ENCODE data around the gene ERI2.
"Not testable (repeated sequence)": the region's sequence is repeated elsewhere in the genome, so short reads cannot be mapped to it uniquely, and the experiment has no call there.

ERI2 gene

DNA sequence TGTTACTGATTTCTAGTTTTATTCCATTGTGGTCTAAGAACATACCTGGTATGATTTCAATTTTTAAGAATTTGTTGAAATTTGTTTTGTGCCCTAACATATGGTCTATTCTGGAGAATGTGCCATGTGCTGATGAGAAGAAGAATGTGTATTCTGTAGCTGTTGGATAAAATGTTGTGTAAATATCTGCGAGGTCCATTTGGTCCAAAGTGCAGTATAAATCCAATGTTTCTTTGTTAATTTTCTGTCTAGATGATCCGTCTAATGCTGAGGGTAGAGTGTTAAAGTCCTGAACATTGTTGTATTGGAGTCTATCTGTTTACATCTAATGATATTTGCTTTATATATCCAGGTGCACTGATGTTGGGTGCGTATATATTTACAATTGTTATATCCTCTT, 32.6 kb downstream of the ERI2 start:
- no peak overlapping the region for H3K4me3 ChIP-seq (ENCODE audit: low read length)
- no peak for DNase-seq (ENCODE audit: low read depth, low spot score)

DNA sequence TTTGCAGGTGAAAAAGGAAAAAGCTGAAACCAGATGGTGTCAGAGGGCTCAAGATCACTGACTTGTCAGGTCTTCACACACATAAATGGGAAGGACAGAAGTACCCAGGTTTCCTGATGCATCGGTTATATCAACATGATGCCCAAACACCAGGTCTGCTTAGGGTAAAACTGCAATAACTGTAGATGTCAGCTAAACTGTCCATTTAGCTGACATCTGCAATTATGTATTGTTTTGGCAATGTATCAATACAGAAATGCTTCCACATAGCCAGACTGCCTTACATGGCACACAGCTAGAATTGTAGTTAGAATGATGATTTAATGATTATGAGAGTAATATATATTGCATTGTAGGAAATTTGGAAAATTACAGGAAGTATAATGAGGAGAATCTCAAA, 37.5 kb downstream of the ERI2 start:
- DNase-seq (ENCODE audit: low read depth, low spot score): no peak

DNA sequence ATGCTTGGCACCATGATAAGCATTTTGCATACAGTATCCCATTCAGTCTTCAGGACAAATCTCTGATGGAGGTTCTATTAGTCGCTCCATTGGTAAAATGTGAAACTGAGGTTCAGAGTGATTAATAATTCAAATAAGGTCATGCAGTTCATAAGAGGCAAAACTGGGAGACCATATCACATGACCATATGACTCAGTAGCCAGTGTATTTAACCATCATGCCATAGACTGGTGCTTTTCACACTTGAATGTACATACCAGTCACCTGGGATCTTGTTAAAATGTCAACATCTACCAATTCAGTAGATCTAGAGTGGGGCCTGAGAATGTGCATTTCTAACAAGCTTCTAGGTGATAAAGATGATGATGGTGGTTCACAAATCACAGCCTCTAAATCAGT, 38.2 kb downstream of the ERI2 start:
- H3K4me3 ChIP-seq (ENCODE audit: low read length): no peak overlapping the region
- DNase-seq (ENCODE audit: low read depth, low spot score): no peak

More for the DNA sequence above, 37.5 kb downstream of the ERI2 start:
- no peak overlapping the region for H3K4me3 ChIP-seq (ENCODE audit: low read length)

DNA sequence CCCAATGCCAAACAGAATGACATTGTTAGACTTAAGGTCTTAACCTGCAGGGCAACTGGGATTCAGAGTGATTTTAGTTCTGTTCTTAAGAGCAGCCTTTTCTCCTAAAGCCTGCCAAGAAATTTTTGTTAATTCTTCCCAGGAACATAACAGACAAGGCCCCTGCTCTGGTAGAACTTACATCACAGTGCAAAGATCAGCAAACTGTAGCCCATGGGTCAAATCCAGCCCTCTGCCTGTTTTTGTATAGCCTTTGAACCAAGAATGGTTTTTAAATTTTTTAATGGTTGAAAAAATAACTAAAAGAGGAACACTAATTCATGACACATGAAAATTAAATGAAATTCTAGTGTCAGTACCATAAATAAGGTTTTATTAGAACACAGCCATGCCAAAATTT, 38.7 kb downstream of the ERI2 start:
- DNase-seq (ENCODE audit: low read depth, low spot score): no peak
- no peak overlapping the region for H3K4me3 ChIP-seq (ENCODE audit: low read length)

DNA sequence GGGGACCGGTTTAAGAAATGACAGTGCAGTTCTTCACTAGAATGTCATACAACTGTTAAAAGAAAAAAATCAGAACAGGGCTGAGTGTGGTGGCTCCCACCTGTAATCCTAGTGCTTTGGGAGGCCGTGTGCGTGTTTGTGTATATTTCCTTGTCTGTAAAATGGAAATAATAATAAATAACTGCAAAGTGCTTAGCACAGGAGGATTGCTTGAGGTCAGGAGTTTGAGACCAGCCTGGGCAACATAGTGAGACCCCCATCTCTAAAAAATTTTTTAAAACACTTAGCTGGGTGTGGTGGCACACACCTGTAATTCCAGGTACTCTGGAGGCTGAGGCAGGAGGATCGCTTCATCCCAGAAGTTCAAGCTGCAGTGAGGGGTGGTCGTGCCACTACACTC, 40.0 kb downstream of the ERI2 start:
- H3K4me3 ChIP-seq (ENCODE audit: low read length): no peak overlapping the region
- no peak for DNase-seq (ENCODE audit: low read depth, low spot score)

DNA sequence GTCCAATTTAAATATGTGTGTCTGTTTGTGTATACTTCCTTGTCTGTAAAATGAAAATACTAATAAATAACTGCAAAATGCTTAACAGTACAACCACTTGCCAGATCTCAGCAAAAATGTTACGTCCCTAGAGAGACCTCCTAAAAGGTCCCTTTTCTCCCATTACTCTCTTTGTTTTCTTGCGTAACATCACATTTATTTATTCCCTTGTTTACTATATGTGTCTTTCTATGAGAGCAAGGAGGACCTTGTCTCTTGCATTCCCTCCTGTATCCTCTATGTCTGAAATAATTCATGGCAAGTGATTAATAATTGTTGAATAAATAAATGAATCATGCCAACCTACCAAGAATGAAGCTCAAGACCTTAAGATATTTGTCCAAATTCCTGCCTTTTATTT, 40.5 kb downstream of the ERI2 start:
- no peak overlapping the region for H3K4me3 ChIP-seq (ENCODE audit: low read length)

DNA sequence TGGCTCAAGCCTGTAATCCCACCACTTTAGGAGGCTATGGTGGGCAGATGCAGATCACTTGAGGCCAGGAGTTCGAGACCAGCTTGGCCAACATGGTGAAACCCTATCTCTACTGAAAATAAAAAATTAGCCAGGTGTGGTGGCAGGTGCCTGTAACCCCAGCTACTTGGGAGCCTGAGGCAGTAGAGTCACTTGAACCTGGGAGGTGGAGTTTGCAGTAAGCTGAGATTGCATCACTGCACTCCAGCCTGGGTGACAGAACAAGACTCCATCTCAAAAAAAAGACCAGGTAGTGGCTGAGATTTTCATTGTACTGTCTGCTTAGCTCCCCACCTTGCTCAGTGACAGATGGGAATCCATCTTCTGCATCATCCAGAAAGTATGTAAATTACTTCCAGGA, 41.8 kb downstream of the ERI2 start:
- DNase-seq (ENCODE audit: low read depth, low spot score); H3K4me3 ChIP-seq (ENCODE audit: low read length): not testable (repeated sequence)

More for the DNA sequence above, 40.5 kb downstream of the ERI2 start:
- no peak for DNase-seq (ENCODE audit: low read depth, low spot score)

DNA sequence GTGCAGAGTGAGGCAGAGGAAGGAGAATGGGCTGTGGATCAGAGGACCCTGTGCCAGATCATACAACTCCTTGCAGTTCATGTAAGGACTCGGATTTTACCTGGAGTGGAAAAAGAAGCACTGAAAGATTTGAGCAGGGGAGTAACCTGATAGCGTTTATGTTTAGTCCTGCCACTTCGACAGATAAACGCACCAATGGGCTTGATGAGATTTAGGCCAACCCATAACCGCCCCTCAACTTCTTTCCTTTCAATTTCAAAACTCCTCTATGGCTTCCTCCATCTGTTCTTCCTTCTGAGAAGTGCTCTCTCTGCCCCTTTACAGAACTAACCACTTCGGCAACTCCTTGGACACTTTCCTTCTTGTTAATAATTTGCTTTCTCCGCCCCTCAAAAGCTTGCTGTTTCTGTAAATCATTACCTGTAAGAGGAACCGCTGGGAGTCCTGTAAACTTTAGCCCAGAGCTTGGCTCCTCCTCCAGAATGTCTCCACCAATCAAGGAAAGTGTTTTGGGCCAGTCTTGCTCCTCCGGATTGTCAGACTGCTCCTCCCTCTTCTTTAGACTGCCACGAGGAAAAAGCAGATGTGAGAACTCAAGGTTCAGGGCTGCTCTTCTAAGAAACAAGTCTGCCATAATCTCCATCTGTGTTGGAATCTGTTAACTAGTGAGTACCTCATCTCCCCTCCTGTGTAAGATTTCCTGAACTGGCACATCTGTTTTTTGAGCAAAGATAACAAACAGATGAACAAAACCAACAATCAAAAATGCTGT, 42.6 kb downstream of the ERI2 start, which contains the start of gene ACSM3:
TSS of gene ACSM3 (plus strand) at position 554 of the 772 bp plus-strand sequence. CDS start 6,021 bp downstream, outside the sequence.
- DNase-seq (ENCODE audit: low read depth, low spot score): peak; percentile 28
- H3K4me3 ChIP-seq (ENCODE audit: low read length): no peak within 1 kb of the TSS

DNA sequence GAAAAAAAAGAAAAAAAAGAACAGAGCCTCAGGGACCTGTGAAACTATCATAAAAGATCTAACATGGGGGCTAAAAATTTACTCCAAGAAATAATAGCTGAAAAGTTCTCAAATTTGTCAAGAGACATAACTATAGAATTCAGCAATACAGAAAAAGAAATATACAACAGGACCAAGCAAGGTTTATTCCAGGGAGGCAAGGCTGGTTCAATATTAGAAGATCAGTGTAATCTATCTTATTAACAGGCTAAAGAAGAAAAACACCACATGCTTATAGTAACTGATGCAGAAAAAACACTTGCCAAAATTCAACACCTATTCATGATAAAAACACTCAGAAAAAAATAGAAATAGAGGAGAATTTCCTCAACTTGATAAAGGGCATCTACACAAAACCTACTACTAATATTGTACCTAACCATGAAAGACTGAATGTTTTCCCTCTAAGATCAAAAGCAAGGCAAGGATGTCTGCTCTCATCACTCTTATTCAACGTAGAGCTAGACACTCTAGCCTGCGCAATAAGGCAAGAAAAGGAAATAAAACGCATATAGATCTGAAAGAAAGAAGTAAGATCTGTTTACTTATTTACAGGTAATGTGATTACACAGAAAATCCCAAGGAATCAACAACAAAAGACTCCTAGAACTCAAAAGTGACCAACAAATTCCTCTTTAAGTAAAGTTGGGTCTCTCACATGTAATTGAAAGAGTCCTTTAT, 43.7 kb downstream of the ERI2 start:
- no peak for DNase-seq (ENCODE audit: low read depth, low spot score)
- no peak overlapping the region for H3K4me3 ChIP-seq (ENCODE audit: low read length)

DNA sequence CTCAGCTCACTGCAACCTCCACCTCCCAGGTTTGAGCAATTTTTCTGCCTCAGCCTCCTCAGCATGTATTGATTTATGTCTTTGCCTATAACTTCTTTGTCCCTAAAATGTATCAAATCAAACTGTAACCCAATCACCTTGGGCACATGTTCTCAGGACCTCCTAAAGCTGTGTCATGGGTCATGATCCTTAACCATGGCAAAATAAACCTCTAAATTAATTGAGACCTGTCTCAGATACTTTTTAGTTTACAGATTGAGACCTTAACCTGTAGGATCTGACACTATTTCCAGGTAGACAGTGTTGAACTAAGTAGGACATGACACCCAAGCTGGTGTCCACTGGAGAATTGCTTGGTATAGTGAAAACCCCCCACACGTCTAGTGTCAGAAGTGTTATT, 45.1 kb downstream of the ERI2 start:
- H3K4me3 ChIP-seq (ENCODE audit: low read length): no peak overlapping the region
- no peak for DNase-seq (ENCODE audit: low read depth, low spot score)

DNA sequence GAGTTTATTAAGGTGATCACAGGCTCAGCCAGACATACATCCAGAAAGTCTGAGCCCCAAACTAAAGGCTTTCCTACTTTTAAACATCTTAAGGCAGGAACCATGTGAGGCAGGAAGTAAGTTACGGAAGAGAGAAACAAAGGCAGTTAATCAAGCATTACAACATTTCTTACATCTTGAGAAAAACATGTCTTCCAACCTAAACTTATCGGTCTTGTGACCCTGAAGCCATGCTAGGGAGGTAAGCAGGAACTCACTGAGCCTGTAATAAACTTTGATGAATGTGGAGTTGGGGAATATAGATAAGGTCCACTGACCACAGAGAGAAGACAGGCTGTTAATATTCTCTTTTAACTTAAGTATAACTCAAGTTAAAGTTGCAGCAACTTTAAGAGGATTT, 45.9 kb downstream of the ERI2 start:
- no peak for DNase-seq (ENCODE audit: low read depth, low spot score)
- H3K4me3 ChIP-seq (ENCODE audit: low read length): no peak overlapping the region

DNA sequence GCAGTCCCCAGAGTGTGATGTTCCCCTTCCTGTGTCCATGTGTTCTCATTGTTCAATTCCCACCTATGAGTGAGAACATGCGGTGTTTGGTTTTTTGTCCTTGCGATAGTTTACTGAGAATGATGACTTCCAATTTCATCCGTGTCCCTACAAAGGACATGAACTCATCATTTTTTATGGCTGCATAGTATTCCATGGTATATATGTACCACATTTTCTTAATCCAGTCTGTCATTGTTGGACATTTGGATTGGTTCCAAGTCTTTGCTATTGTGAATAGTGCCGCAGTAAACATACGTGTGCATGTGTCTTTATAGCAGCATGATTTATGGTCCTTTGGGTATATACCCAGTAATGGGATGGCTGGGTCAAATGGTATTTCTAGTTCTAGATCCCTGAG, 50.5 kb downstream of the ERI2 start:
- not testable (repeated sequence) for H3K4me3 ChIP-seq (ENCODE audit: low read length); DNase-seq (ENCODE audit: low read depth, low spot score)

DNA sequence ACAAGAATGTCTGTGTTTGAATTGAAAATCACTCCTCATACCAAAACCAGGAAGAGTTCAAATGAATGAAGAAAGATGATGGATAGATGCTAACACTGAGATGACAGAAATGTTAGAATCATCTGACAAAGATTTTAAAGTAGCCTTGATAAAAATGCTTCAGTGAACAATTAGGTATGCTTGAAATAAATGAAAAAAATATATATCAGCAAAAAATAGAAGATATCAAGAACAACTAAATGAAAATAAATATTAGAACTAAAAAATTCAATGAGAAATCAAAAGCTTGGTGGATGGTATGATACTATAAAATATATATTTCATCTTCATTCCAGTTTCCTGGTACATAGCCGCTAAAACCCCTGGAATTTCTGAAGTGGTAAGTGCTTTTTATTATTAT, 51.0 kb downstream of the ERI2 start:
- DNase-seq (ENCODE audit: low read depth, low spot score): no peak
- H3K4me3 ChIP-seq (ENCODE audit: low read length): no peak overlapping the region

DNA sequence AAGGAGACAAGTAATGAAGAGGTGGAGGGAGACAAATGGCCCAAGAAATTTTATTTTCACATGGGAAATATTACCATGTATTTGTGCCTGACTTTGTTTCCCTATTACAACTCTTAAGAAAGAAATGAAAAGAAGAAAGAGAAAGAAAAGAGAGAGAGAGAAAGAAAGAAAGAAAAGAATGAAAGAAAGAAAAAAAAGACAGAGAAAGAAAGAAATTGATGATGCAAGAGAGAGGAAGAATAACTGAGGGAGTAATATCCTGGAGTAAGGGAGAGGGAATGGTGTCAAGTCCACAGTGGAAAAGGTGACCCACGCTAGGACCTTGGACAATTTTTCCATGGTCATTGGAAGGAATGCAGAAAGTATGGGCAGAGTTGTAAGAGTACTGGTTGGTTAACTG, 52.5 kb downstream of the ERI2 start:
- DNase-seq (ENCODE audit: low read depth, low spot score): no peak
- H3K4me3 ChIP-seq (ENCODE audit: low read length): no peak overlapping the region

DNA sequence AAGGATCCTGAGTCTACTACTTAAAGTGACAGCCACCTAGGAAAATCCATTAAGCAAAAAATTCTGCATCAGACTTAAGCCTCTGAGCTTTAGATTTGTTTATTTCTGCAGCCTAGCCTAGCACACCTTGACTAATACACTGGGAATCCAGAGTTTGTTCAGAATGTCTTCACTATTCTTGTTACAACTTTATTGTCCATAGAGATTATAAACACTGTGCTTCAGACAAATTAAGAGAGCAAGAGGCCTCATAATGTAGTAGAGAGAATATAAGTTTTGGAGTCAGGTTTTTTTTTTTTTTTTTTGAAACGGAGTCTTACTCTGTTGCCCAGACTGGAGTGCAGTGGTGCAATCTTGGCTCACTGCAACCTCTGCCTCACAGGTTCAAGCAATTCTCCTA, 55.7 kb downstream of the ERI2 start:
- DNase-seq (ENCODE audit: low read depth, low spot score): no peak
- H3K4me3 ChIP-seq (ENCODE audit: low read length): no peak overlapping the region

DNA sequence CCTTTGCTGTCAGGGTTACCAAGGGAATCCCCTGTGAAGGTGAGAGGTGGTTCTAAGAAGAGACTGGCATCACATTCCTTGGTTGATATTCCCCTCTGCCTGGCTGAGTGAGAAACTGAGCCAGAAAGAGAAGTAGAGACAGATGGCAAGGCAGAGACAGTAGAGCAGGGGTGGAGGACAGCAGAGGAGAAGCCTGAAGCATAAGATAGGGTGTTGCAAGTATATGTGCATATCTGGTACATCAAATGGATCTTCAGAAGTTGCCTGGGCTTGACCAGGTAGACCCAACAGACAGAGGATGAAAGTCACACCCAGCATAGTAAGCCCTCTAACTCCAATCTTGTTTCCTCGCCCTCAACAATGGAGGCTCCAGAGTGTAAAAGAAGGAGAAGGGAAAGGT, 56.8 kb downstream of the ERI2 start:
- no peak for DNase-seq (ENCODE audit: low read depth, low spot score)
- H3K4me3 ChIP-seq (ENCODE audit: low read length): no peak overlapping the region

DNA sequence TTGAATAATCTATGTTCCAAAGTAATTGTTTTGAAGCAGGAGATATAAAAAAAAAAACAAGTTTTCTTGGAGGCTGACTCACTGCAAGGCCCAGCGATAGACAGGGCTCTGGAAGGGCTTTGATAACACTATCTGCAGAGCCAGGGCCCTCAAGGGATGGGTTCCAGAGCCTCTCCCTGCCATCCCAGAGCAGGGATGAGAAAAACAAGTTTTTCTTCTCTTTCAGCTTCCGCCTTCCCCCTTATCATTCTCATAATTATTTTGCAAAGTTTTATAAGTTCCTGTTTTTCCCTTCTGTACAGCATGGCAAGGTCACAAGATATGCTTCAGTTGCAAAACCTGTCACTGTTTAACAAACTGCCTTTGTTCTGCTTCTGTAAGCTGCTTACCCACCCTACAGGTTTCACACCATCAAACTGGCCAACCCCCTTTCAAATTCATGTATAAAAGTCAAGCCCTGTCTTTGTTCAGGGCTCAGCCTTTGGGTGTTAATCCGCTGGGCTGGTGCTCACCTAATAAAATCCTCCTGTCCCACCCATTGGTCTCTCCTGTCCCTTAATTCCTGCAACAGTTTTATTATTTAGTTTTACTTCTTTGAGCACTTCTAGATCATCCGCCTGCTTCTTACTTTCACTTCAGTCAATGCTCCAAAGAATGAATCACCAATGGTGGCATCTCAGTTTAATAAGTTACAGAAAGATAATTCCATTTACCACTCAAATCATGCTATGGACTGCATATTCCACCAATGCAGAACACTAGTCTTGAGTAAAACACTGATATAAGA, 59.0 kb downstream of the ERI2 start:
- no peak for DNase-seq (ENCODE audit: low read depth, low spot score)
- no peak overlapping the region for H3K4me3 ChIP-seq (ENCODE audit: low read length)

DNA sequence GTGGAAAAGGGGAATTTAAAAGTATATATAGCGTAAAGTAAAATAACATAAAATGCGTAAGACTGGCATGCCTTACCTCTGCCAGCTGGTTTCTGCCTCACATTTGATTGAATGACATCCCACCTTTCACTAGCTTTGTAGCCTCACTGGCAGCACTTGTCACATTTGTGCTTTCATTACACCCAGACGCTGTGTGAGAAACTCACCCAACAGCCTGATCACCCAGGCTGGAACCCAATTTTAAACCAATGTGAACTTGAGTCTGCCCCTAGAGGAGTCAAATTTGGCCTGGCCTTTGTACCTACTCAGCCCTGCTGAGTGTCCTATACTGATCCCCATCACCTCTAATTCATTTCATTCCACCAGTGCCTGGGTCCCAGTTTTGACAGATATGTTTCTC, 59.8 kb downstream of the ERI2 start:
- no peak for DNase-seq (ENCODE audit: low read depth, low spot score)
- no peak overlapping the region for H3K4me3 ChIP-seq (ENCODE audit: low read length)

Measured in Jurkat, Clone E6-1 (cell line).